T47D (cell line): ENCODE results near the gene VIPR2.
"Not testable (repeated sequence)": the region's sequence is repeated elsewhere in the genome, so short reads cannot be mapped to it uniquely, and the experiment has no call there.

Experiments used
- DNase-seq, 2 experiments: peaks; one replicate each; pipeline versions ENCODE4 v3.0.0 to v3.0.0-alpha.2; 2011 to 2012; ENCODE audit warnings: low read depth in 1 of 2, low spot score in 1 of 2
- JUND ChIP-seq: IDR thresholded peaks from 2 replicates; pipeline ENCODE4 v1.6.1; 2012; ENCODE audit warnings: low read depth
- in situ Hi-C: cut with HindIII; loops from 2 replicates; pipeline ENCODE4 v1.10.0; 2016; ENCODE audit warnings: low sequenced_read_pairs, low pct_unique_long_range_greater_than_20kb

Gene VIPR2

GRCh38 chr7:159108941-159109652 lies 35.6 kb downstream of the VIPR2 start:
- TF ChIP-seq JUND: no peak
- no peak for DNase-seq
- in situ Hi-C loops: no loop called here

- DNase-seq: no peak
- in situ Hi-C loops: no loop called here
- TF ChIP-seq JUND: no peak
Observed at GRCh38 chr7:159108491-159108890, 36.2 kb downstream of the VIPR2 start.

GRCh38 chr7:159107161-159107892 lies 37.3 kb downstream of the VIPR2 start:
- TF ChIP-seq JUND: no peak
- no peak for DNase-seq
- in situ Hi-C loops: no loop called here

- in situ Hi-C loops: no loop called here
- TF ChIP-seq JUND: no peak
- no peak for DNase-seq
Observed at GRCh38 chr7:159105832-159106811, 38.5 kb downstream of the VIPR2 start.

- in situ Hi-C loops: no loop called here
- no peak for TF ChIP-seq JUND
- no peak for DNase-seq
Observed at GRCh38 chr7:159105066-159105780, 39.4 kb downstream of the VIPR2 start.

GRCh38 chr7:159104188-159104920 lies 40.3 kb downstream of the VIPR2 start:
- no peak for TF ChIP-seq JUND
- DNase-seq: no peak
- in situ Hi-C loops: no loop called here

GRCh38 chr7:159103382-159104187 lies 41.1 kb downstream of the VIPR2 start:
- in situ Hi-C loops: no loop called here
- no peak for TF ChIP-seq JUND
- no peak for DNase-seq

- in situ Hi-C loops: no loop called here
- no peak for DNase-seq
- TF ChIP-seq JUND: no peak
Observed at GRCh38 chr7:159102681-159103381, 41.8 kb downstream of the VIPR2 start.

- DNase-seq, in situ Hi-C loops: not testable (repeated sequence)
Observed at GRCh38 chr7:159101661-159102091, 43.0 kb downstream of the VIPR2 start.

GRCh38 chr7:159101083-159101395 lies 43.6 kb downstream of the VIPR2 start:
- DNase-seq, in situ Hi-C loops: not testable (repeated sequence)

GRCh38 chr7:159100281-159101082 lies 44.2 kb downstream of the VIPR2 start:
- in situ Hi-C loops, DNase-seq: not testable (repeated sequence)
